Loucy (cell line): ENCODE results near the gene NIPAL4.

Experiments
- H2AFZ ChIP-seq: fragments of 200-600 bp; sonication (generic); 2 replicates; pipeline ENCODE4 v1.6.0; 2016; ENCODE audit warnings: antibody characterized with exemption, mild to moderate bottlenecking, low read length, moderate library complexity
- H3F3A ChIP-seq: fragments of 200-600 bp; 2 replicates; pipeline ENCODE4 v1.6.0; 2016; ENCODE audit warnings: antibody characterized with exemption, low read depth, mild to moderate bottlenecking
- H3K27me3 ChIP-seq: fragments of 200-600 bp; sonication (generic); 2 replicates; pipeline ENCODE4 v1.6.1; 2014; ENCODE audit warnings: low read length, mild to moderate bottlenecking; ENCODE audit not compliant: insufficient read depth, poor library complexity, severe bottlenecking
- H3K36me3 ChIP-seq: fragments of 200-600 bp; sonication (generic); 2 replicates; pipeline ENCODE4 v1.6.1; 2016; ENCODE audit warnings: low read length; ENCODE audit not compliant: insufficient read depth
- H3K4me1 ChIP-seq: fragments of 200-600 bp; sonication (generic); 2 replicates; pipeline ENCODE4 v1.5.1; 2014; ENCODE audit warnings: low read length, mild to moderate bottlenecking; ENCODE audit not compliant: insufficient read depth, poor library complexity, severe bottlenecking
- H3K4me2 ChIP-seq: fragments of 200-600 bp; sonication (generic); 2 replicates; pipeline ENCODE4 v1.6.0; 2014; ENCODE audit warnings: antibody characterized with exemption, low read length, low read depth, mild to moderate bottlenecking; ENCODE audit not compliant: poor library complexity, severe bottlenecking
- H3K4me3 ChIP-seq: fragments of 200-600 bp; sonication (generic); 2 replicates; pipeline ENCODE4 v1.5.1; 2014; ENCODE audit warnings: low read length, mild to moderate bottlenecking, mixed read lengths; ENCODE audit not compliant: poor library complexity, severe bottlenecking
- H3K79me2 ChIP-seq: fragments of 200-600 bp; sonication (generic); 2 replicates; pipeline ENCODE4 v1.6.1; 2014; ENCODE audit warnings: low read length; ENCODE audit not compliant: insufficient read depth
- H3K9ac ChIP-seq: fragments of 200-600 bp; sonication (generic); 2 replicates; pipeline ENCODE4 v1.6.0; 2014; ENCODE audit warnings: mild to moderate bottlenecking, low read depth, low read length, moderate library complexity; ENCODE audit not compliant: poor library complexity, severe bottlenecking
- H3K9me2 ChIP-seq: fragments of 200-600 bp; sonication (generic); replicated peaks from 2 replicates; pipeline ENCODE4 v1.6.1; 2016; ENCODE audit warnings: low read depth, low read length, mixed read lengths
- H3K9me3 ChIP-seq: fragments of 200-600 bp; sonication (generic); 2 replicates; pipeline ENCODE4 v1.6.1; 2014; ENCODE audit warnings: mild to moderate bottlenecking, antibody characterized with exemption, low read length, low read depth; ENCODE audit not compliant: insufficient read depth
- H4K20me1 ChIP-seq: fragments of 200-600 bp; sonication (generic); 2 replicates; pipeline ENCODE4 v1.6.0; 2014; ENCODE audit warnings: antibody characterized with exemption, low read length, mild to moderate bottlenecking; ENCODE audit not compliant: insufficient read depth, poor library complexity, severe bottlenecking
- EZH2phosphoT487 ChIP-seq: fragments of 200-600 bp; IDR thresholded peaks from 2 replicates; pipeline ENCODE4 v1.6.1; 2018; ENCODE audit warnings: antibody characterized with exemption, mild to moderate bottlenecking, moderate library complexity, borderline replicate concordance
- TF ChIP-seq, protein P1 (sequence below): fragments of 200-600 bp; sonication (generic); conservative IDR thresholded peaks from 2 replicates; pipeline ENCODE4 v1.5.1; 2014; ENCODE audit warnings: mild to moderate bottlenecking, antibody characterized with exemption, low read length

The NIPAL4 gene

DNA sequence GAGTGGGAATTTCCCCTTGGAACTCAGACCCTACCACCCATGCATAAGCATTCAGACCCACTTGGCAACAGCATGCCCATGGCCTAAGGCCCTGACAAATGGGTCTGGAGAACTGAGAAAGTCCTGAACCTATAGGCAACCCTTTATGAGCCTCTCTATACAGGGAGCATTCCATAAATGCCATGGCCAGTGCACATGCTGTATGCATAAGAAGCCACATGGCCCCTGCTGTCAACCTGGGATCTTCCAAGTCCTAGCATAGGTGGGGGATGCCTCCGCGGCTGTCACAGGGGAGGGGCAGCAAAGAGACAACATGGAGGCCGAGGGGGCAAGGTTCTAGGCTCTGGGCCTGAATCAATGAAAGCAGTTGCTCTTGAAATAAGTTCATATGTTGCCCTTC is 8.2 kb upstream of the NIPAL4 start:
- no peaks in the 10 kb centered on the region for H3K79me2 ChIP-seq
- H3K4me1 ChIP-seq = no peaks in the 10 kb centered on the region
- no peaks in the 10 kb centered on the region for H4K20me1 ChIP-seq
- H3K9me2 ChIP-seq = no peaks in the 10 kb centered on the region
- H3K4me2 ChIP-seq = no peak overlapping the region
- H3K36me3 ChIP-seq = no peaks in the 10 kb centered on the region
- H3K9ac ChIP-seq = no peak overlapping the region
- H3F3A ChIP-seq = no peaks in the 10 kb centered on the region
- H2AFZ ChIP-seq = no peak overlapping the region
- TF ChIP-seq EZH2phosphoT487 = no peak
- TF ChIP-seq, protein P1, sequence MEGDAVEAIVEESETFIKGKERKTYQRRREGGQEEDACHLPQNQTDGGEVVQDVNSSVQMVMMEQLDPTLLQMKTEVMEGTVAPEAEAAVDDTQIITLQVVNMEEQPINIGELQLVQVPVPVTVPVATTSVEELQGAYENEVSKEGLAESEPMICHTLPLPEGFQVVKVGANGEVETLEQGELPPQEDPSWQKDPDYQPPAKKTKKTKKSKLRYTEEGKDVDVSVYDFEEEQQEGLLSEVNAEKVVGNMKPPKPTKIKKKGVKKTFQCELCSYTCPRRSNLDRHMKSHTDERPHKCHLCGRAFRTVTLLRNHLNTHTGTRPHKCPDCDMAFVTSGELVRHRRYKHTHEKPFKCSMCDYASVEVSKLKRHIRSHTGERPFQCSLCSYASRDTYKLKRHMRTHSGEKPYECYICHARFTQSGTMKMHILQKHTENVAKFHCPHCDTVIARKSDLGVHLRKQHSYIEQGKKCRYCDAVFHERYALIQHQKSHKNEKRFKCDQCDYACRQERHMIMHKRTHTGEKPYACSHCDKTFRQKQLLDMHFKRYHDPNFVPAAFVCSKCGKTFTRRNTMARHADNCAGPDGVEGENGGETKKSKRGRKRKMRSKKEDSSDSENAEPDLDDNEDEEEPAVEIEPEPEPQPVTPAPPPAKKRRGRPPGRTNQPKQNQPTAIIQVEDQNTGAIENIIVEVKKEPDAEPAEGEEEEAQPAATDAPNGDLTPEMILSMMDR = no peak
- H3K4me3 ChIP-seq = no peak overlapping the region
- H3K27me3 ChIP-seq = no peaks in the 10 kb centered on the region
- no peaks in the 10 kb centered on the region for H3K9me3 ChIP-seq

DNA sequence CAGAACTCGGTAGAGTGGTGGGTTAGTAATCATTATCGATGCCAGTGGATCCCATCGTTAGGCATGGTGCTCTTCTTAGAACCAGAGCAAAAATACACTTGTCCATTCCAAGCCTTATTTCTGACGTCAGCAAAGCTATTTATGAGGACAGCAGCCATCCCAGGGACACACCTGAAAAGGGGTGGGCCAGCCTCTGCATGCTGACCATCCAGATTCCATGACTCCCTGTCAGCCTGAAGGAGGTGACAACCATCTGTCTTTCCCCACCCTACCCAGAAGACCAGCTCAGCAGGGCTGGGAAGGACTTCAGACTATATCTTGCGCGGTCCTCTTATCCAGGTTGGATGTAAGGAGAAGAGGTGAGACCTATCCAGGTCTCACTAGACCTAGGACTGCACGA is 5.7 kb upstream of the NIPAL4 start:
- no peaks in the 10 kb centered on the region for H3K27me3 ChIP-seq
- H3K4me1 ChIP-seq = no peaks in the 10 kb centered on the region
- no peak overlapping the region for H3K9ac ChIP-seq
- H3F3A ChIP-seq = no peaks in the 10 kb centered on the region
- H3K79me2 ChIP-seq = no peaks in the 10 kb centered on the region
- TF ChIP-seq EZH2phosphoT487 = no peak
- TF ChIP-seq, protein P1 = no peak
- no peak overlapping the region for H3K4me3 ChIP-seq
- H3K36me3 ChIP-seq = no peaks in the 10 kb centered on the region
- no peaks in the 10 kb centered on the region for H4K20me1 ChIP-seq
- H3K4me2 ChIP-seq = no peak overlapping the region
- no peaks in the 10 kb centered on the region for H3K9me2 ChIP-seq
- H3K9me3 ChIP-seq = no peaks in the 10 kb centered on the region
- H2AFZ ChIP-seq = no peak overlapping the region

DNA sequence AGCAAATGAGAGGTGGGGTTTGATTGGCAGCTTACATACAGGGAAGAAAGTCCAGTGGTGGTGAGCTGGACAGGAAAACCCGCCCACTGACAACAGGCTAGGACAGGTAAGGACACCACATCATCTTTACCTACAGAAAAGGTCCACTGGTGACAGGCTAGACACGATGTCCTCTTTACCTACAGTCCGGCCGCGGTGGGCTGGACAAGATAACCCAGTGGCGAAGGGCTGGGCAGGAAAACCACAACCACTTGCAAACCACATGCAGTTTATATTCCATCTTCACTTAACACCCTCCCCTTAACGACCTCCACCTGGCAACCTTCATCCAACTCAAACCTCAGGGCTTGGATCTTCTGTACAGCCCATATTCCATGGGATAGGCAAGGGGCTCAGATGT is 5.0 kb upstream of the NIPAL4 start:
- no peak overlapping the region for H3K9ac ChIP-seq
- no peak overlapping the region for H2AFZ ChIP-seq
- TF ChIP-seq EZH2phosphoT487 = no peak
- TF ChIP-seq, protein P1 = no peak

More for the DNA sequence above, 5.0 kb upstream of the NIPAL4 start:
- H3K79me2 ChIP-seq = no peaks in the 10 kb centered on the region
- H3K9me2 ChIP-seq = no peaks in the 10 kb centered on the region
- no peak overlapping the region for H3K4me3 ChIP-seq
- no peaks in the 10 kb centered on the region for H4K20me1 ChIP-seq
- no peaks in the 10 kb centered on the region for H3K36me3 ChIP-seq
- H3K4me2 ChIP-seq = no peak overlapping the region
- H3F3A ChIP-seq = no peaks in the 10 kb centered on the region
- no peaks in the 10 kb centered on the region for H3K9me3 ChIP-seq
- no peaks in the 10 kb centered on the region for H3K27me3 ChIP-seq
- no peaks in the 10 kb centered on the region for H3K4me1 ChIP-seq
